NCI-H2029 (cell line): ENCODE measurements around the gene RAI14.

Experiments
- DNase-seq: peaks from one replicate; lab custom pipeline; 2025; lab: John Stamatoyannopoulos, UW

The RAI14 gene

GRCh38 chr5:34648039-34648839 is 7.9 kb upstream of the RAI14 start:
- DNase-seq, result no peak

- DNase-seq, result no peak
Measured at GRCh38 chr5:34648840-34649158, 7.3 kb upstream of the RAI14 start.

- DNase-seq, result no peak
Measured at GRCh38 chr5:34651791-34652190, 4.3 kb upstream of the RAI14 start.

- DNase-seq, result no peak
Measured at GRCh38 chr5:34652466-34652865, 3.7 kb upstream of the RAI14 start.

- DNase-seq, result no peak
Measured at GRCh38 chr5:34652914-34653313, 3.2 kb upstream of the RAI14 start.

- no peak for DNase-seq
Measured at GRCh38 chr5:34653708-34654107, 2.4 kb upstream of the RAI14 start.

GRCh38 chr5:34655354-34655991 is 655 bp upstream of the RAI14 start:
- DNase-seq, result no peak

GRCh38 chr5:34656700-34657273 is 659 bp downstream of the RAI14 start:
- no peak for DNase-seq

- no peak for DNase-seq
Measured at GRCh38 chr5:34657274-34657921, 1.3 kb downstream of the RAI14 start.

- no peak for DNase-seq
Measured at GRCh38 chr5:34657988-34658387, 1.9 kb downstream of the RAI14 start.

- DNase-seq, result no peak
Measured at GRCh38 chr5:34659168-34659567, 3.0 kb downstream of the RAI14 start.

- no peak for DNase-seq
Measured at GRCh38 chr5:34660444-34660843, 4.3 kb downstream of the RAI14 start.

- DNase-seq, result no peak
Measured at GRCh38 chr5:34663771-34664496, 7.8 kb downstream of the RAI14 start.

GRCh38 chr5:34666392-34667080 is 10.4 kb downstream of the RAI14 start:
- no peak for DNase-seq

GRCh38 chr5:34667705-34668104 is 11.6 kb downstream of the RAI14 start:
- DNase-seq, result no peak

GRCh38 chr5:34669931-34670516 is 13.9 kb downstream of the RAI14 start:
- DNase-seq, result no peak

- DNase-seq, result no peak
Measured at GRCh38 chr5:34672196-34672595, 16.1 kb downstream of the RAI14 start.

GRCh38 chr5:34673463-34674125 is 17.5 kb downstream of the RAI14 start:
- no peak for DNase-seq

- no peak for DNase-seq
Measured at GRCh38 chr5:34674187-34674586, 18.1 kb downstream of the RAI14 start.

- no peak for DNase-seq
Measured at GRCh38 chr5:34675857-34676256, 19.7 kb downstream of the RAI14 start.

GRCh38 chr5:34676416-34676815 is 20.3 kb downstream of the RAI14 start:
- DNase-seq, result no peak
